Measurements from ENCODE around the gene TTC1.
"Not testable (repeated sequence)": the region's sequence is repeated elsewhere in the genome, so short reads cannot be mapped to it uniquely, and the experiment has no call there.

DNA sequence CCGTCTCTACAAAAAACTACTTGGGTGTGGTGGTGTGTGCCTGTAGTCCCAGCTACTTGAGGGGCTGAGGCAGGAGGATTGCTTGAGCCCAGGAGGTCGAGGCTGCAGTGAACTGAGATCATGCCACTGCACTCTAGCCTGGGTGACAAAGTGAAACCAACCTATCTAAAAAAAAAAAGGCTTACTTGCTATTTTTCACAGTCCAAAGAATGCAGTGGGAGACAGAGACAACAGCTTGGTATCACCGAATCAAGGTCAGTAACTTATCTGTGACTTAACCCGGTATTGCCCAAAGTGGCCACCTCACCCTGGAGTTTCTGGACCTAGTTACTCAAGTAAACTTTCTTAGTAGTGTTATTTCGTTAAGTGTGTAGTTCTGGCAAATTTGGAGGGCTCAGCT is 60.2 kb downstream of the TTC1 start:
- TF ChIP-seq, protein P1, sequence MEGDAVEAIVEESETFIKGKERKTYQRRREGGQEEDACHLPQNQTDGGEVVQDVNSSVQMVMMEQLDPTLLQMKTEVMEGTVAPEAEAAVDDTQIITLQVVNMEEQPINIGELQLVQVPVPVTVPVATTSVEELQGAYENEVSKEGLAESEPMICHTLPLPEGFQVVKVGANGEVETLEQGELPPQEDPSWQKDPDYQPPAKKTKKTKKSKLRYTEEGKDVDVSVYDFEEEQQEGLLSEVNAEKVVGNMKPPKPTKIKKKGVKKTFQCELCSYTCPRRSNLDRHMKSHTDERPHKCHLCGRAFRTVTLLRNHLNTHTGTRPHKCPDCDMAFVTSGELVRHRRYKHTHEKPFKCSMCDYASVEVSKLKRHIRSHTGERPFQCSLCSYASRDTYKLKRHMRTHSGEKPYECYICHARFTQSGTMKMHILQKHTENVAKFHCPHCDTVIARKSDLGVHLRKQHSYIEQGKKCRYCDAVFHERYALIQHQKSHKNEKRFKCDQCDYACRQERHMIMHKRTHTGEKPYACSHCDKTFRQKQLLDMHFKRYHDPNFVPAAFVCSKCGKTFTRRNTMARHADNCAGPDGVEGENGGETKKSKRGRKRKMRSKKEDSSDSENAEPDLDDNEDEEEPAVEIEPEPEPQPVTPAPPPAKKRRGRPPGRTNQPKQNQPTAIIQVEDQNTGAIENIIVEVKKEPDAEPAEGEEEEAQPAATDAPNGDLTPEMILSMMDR (IDR thresholded peaks at IDR 0.05) = not testable (repeated sequence)
- not testable (repeated sequence) for TF ChIP-seq POLR2A (IDR thresholded peaks at IDR 0.05)

All from right lobe of liver (tissue), 4 donors.